Measurements from ENCODE around the gene PLXDC2. TPM values are rescaled to one million over a fixed set of nuclear protein-coding genes. Genes with fewer than 3 reads are reported as not detected.

PLXDC2 gene
- total and polyA plus RNA-seq, 4 donors: 11.8 to 99.6 (median 40.8) TPM

DNA sequence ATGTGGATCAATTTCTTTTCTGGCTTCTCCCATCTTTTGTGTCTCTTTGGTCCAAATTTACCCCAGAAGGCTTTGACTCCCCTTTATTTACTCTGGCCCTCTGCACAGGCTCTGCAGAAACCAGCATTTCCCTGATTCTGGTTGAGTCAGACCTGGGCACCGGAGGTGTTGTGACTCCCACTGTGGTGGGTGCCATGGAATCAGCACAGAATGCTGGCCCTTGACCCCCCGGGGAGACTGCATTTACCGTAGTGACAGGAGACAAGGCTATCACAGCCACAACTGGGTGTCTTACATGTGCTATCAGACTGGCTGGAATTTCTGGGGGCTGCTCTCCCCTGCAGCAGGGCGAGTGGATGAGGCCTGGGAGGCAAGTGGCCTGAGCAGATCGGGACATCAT lies 37.6 kb downstream of the PLXDC2 start:
- Histone ChIP-seq H3K9ac (ENCODE audit: insufficient read depth in 1 of 2, low read length in 2 of 2) (no peak overlapping the region), H3K4me3 (no peak overlapping the region), H3K27me3 (ENCODE audit: control insufficient read depth in 3 of 3, insufficient read depth in 3 of 3, low read length in 2 of 3) (no peaks in the 10 kb centered on the region), H3K36me3 (ENCODE audit: control insufficient read depth in 4 of 4, insufficient read depth in 4 of 4, low read length in 4 of 4) (peaks cover 0 to 4% (median under 1%) of the 10 kb centered on the region in 4 donors), H3K27ac (ENCODE audit: low read depth in 1 of 2, low read length in 1 of 2) (no peak overlapping the region), H3K4me1 (ENCODE audit: control insufficient read depth in 5 of 5, insufficient read depth in 5 of 5, low read length in 5 of 5) (peaks cover 0 to 11% (median under 1%) of the 10 kb centered on the region in 5 donors), H3K9me3 (ENCODE audit: control insufficient read depth in 4 of 4, insufficient read depth in 3 of 4, low read length in 3 of 4) (no peaks in the 10 kb centered on the region)
- WGBS, 2 donors: 73 to 83% methylated on average over 5 of the region's 5 CpGs
- DNase-seq (no peak), ATAC-seq (ENCODE audit: insufficient read depth, low FRiP score) (no peak)
- TF ChIP-seq, protein P1, sequence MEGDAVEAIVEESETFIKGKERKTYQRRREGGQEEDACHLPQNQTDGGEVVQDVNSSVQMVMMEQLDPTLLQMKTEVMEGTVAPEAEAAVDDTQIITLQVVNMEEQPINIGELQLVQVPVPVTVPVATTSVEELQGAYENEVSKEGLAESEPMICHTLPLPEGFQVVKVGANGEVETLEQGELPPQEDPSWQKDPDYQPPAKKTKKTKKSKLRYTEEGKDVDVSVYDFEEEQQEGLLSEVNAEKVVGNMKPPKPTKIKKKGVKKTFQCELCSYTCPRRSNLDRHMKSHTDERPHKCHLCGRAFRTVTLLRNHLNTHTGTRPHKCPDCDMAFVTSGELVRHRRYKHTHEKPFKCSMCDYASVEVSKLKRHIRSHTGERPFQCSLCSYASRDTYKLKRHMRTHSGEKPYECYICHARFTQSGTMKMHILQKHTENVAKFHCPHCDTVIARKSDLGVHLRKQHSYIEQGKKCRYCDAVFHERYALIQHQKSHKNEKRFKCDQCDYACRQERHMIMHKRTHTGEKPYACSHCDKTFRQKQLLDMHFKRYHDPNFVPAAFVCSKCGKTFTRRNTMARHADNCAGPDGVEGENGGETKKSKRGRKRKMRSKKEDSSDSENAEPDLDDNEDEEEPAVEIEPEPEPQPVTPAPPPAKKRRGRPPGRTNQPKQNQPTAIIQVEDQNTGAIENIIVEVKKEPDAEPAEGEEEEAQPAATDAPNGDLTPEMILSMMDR (IDR thresholded peaks at IDR 0.05; ENCODE audit: control extremely low read depth, extremely low read depth): no peak

DNA sequence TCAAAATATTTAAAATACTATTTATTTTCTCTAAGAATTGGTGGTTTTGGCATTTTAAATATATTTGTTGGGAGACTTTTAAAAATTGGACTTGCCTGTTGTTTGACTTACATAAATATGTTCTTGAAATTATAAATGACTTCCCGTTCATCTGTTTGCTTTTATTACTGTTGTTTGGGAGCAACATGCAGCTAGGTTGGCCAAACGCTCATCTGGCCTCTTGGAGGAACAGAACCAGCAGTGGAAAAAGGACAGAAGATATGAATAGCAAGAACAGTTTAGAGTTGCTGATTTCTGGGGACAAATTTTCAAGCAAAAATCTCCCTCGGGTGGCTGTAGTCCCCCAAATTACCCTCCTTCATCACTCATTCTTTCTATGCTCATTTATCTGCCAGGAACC lies 41.6 kb downstream of the PLXDC2 start:
- TF ChIP-seq, protein P1 (IDR thresholded peaks at IDR 0.05; ENCODE audit: control extremely low read depth, extremely low read depth): no peak
- H3K4me3 ChIP-seq: no peak overlapping the region
- no peak overlapping the region for H3K9ac ChIP-seq (ENCODE audit: insufficient read depth in 1 of 2, low read length in 2 of 2)
- WGBS, 2 donors: 81% methylated on average over 3 of the region's 3 CpGs
- no peak overlapping the region for H3K27ac ChIP-seq (ENCODE audit: low read depth in 1 of 2, low read length in 1 of 2)
- no peaks in the 10 kb centered on the region for H3K9me3 ChIP-seq (ENCODE audit: control insufficient read depth in 4 of 4, insufficient read depth in 3 of 4, low read length in 3 of 4)
- peaks cover 0 to 14% (median 5%) of the 10 kb centered on the region in 4 donors for H3K36me3 ChIP-seq (ENCODE audit: control insufficient read depth in 4 of 4, insufficient read depth in 4 of 4, low read length in 4 of 4)
- DNase-seq (no peak), ATAC-seq (ENCODE audit: insufficient read depth, low FRiP score) (no peak)
- peaks cover 1 to 11% (median 4%) of the 10 kb centered on the region in 5 donors for H3K4me1 ChIP-seq (ENCODE audit: control insufficient read depth in 5 of 5, insufficient read depth in 5 of 5, low read length in 5 of 5)
- H3K27me3 ChIP-seq (ENCODE audit: control insufficient read depth in 3 of 3, insufficient read depth in 3 of 3, low read length in 2 of 3): no peaks in the 10 kb centered on the region

DNA sequence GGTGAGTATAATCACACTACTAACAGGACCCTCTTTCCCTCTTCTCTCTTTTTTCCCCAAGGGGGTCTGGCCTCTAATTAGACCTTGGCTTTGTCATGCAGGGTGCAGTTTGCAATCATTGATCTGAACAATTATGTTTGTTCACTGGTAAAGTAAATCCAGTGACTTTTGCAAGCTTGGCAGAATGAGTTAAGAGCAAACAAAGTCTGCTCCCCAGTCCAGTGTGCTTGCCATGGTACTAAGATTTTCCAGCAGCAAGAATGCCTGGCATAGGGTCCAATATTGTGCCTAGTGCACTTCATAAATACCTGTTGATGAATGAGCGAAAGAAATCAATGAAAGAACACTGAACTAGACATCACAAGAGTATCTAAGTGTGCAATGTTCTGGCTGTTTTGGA lies 43.9 kb downstream of the PLXDC2 start:
- WGBS, 2 donors: 94 to 95% methylated on average over 1 of the region's 1 CpG
- H3K9ac ChIP-seq (ENCODE audit: insufficient read depth in 1 of 2, low read length in 2 of 2): no peak overlapping the region
- TF ChIP-seq, protein P1 (IDR thresholded peaks at IDR 0.05; ENCODE audit: control extremely low read depth, extremely low read depth): no peak
- H3K36me3 ChIP-seq (ENCODE audit: control insufficient read depth in 4 of 4, insufficient read depth in 4 of 4, low read length in 4 of 4): peaks cover 0 to 18% (median 5%) of the 10 kb centered on the region in 4 donors
- no peaks in the 10 kb centered on the region for H3K27me3 ChIP-seq (ENCODE audit: control insufficient read depth in 3 of 3, insufficient read depth in 3 of 3, low read length in 2 of 3)
- DNase-seq (no peak), ATAC-seq (ENCODE audit: insufficient read depth, low FRiP score) (no peak)
- peaks cover 1 to 14% (median 9%) of the 10 kb centered on the region in 5 donors for H3K4me1 ChIP-seq (ENCODE audit: control insufficient read depth in 5 of 5, insufficient read depth in 5 of 5, low read length in 5 of 5)
- no peaks in the 10 kb centered on the region for H3K9me3 ChIP-seq (ENCODE audit: control insufficient read depth in 4 of 4, insufficient read depth in 3 of 4, low read length in 3 of 4)
- H3K4me3 ChIP-seq: no peak overlapping the region
- H3K27ac ChIP-seq (ENCODE audit: low read depth in 1 of 2, low read length in 1 of 2): no peak overlapping the region

Measured in lung (tissue), 12 donors.